Measurements from ENCODE around the gene SHISA9. TPM values are rescaled to one million over a fixed set of nuclear protein-coding genes. Genes with fewer than 3 reads are reported as not detected.

The SHISA9 gene
- total and polyA plus RNA-seq, 4 donors, result 0.10 to 0.39 (median 0.25) TPM; not detected in 1

DNA sequence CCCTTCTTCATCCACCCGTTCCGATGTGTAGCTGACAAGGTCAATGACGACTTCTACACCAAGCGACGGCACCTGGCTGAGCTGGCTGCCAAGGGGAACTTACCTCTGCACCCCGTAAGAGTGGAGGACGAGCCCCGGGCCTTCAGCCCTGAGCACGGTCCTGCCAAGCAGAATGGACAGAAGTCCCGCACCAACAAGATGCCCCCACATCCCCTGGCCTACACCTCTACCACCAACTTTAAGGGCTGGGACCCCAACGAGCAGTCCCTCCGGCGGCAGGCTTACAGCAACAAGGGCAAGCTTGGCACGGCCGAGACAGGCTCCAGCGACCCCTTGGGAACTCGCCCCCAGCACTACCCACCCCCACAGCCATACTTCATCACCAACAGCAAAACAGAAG lies 333.6 kb downstream of the SHISA9 start:
- no peak overlapping the region for H3K27ac ChIP-seq (ENCODE audit: low read depth in 1 of 2, low read length in 2 of 2)
- WGBS, 2 donors, result 81 to 87% methylated on average over 17 of the region's 17 CpGs
- intact Hi-C loops (cut with DNase I), result no loop called here
- H3K9me3 ChIP-seq (ENCODE audit: control insufficient read depth, low read length), result peaks cover 2% of the 10 kb centered on the region
- no peaks in the 10 kb centered on the region for H3K36me3 ChIP-seq (ENCODE audit: control insufficient read depth in 1 of 2, insufficient read depth in 2 of 2, low read length in 1 of 2)
- DNase-seq, result no peak
- H3K27me3 ChIP-seq (ENCODE audit: control insufficient read depth in 1 of 2, insufficient read depth in 2 of 2, low read length in 1 of 2), result no peaks in the 10 kb centered on the region
- no peaks in the 10 kb centered on the region for H3K4me1 ChIP-seq (ENCODE audit: control insufficient read depth in 1 of 2, insufficient read depth in 2 of 2, low read length in 2 of 2)
- no peak overlapping the region for H3K4me3 ChIP-seq (ENCODE audit: low read length in 2 of 2)
- no peak for ATAC-seq (ENCODE audit: low FRiP score)

DNA sequence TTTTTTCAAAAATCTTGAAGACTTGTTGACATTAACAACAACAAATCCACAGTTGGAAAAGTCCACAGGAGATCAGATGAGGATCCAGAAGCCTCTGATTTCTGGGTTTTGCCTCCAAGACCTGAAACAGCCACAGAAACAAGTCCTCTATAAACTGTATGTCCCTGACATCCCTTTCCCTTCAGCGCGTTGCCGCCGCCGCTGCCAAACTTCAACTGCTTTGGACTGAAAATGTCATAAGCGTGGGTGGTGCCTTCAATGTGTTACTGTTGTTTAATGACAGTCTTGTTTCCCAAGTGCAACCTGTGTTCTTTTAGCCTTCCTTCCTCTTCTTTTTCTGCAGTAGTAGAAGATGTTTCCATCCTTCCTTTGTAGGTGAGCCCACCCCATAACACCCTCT lies 334.9 kb downstream of the SHISA9 start:
- DNase-seq, result no peak
- intact Hi-C loops (cut with DNase I), result no loop called here
- peaks cover 4% of the 10 kb centered on the region for H3K9me3 ChIP-seq (ENCODE audit: control insufficient read depth, low read length)
- no peak for ATAC-seq (ENCODE audit: low FRiP score)
- H3K36me3 ChIP-seq (ENCODE audit: control insufficient read depth in 1 of 2, insufficient read depth in 2 of 2, low read length in 1 of 2), result no peaks in the 10 kb centered on the region
- no peaks in the 10 kb centered on the region for H3K27me3 ChIP-seq (ENCODE audit: control insufficient read depth in 1 of 2, insufficient read depth in 2 of 2, low read length in 1 of 2)
- no peak overlapping the region for H3K4me3 ChIP-seq (ENCODE audit: low read length in 2 of 2)
- no peak overlapping the region for H3K27ac ChIP-seq (ENCODE audit: low read depth in 1 of 2, low read length in 2 of 2)
- 94 to 97% methylated on average over 6 of the region's 6 CpGs for WGBS, 2 donors
- no peaks in the 10 kb centered on the region for H3K4me1 ChIP-seq (ENCODE audit: control insufficient read depth in 1 of 2, insufficient read depth in 2 of 2, low read length in 2 of 2)

DNA sequence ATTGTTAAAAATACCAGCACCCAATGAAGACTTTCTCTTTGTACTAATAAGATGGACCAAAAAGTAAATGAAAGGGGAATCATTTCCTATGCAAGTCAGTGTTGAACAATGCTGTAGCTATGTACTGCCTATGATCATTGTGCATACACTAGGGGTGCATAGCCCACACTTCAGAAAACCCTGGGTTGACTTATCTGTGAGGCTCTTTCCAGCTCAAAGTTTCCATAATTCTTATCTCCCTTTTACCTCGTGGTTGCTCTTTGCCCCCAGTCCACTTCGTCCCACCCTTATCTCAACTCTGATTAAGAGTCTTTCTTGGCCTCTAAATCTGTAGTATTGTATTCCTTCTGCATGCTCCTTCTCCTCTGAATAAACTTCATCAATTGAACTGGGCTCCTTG lies 336.8 kb downstream of the SHISA9 start:
- intact Hi-C loops (cut with DNase I), result no loop called here
- H3K36me3 ChIP-seq (ENCODE audit: control insufficient read depth in 1 of 2, insufficient read depth in 2 of 2, low read length in 1 of 2), result no peaks in the 10 kb centered on the region
- H3K9me3 ChIP-seq (ENCODE audit: control insufficient read depth, low read length), result peaks cover 4% of the 10 kb centered on the region
- H3K4me1 ChIP-seq (ENCODE audit: control insufficient read depth in 1 of 2, insufficient read depth in 2 of 2, low read length in 2 of 2), result no peaks in the 10 kb centered on the region
- H3K27me3 ChIP-seq (ENCODE audit: control insufficient read depth in 1 of 2, insufficient read depth in 2 of 2, low read length in 1 of 2), result no peaks in the 10 kb centered on the region
- no peak overlapping the region for H3K4me3 ChIP-seq (ENCODE audit: low read length in 2 of 2)
- 41 to 51% methylated on average over 2 of the region's 2 CpGs for WGBS, 2 donors
- no peak for ATAC-seq (ENCODE audit: low FRiP score)
- no peak for DNase-seq
- H3K27ac ChIP-seq (ENCODE audit: low read depth in 1 of 2, low read length in 2 of 2), result no peak overlapping the region

DNA sequence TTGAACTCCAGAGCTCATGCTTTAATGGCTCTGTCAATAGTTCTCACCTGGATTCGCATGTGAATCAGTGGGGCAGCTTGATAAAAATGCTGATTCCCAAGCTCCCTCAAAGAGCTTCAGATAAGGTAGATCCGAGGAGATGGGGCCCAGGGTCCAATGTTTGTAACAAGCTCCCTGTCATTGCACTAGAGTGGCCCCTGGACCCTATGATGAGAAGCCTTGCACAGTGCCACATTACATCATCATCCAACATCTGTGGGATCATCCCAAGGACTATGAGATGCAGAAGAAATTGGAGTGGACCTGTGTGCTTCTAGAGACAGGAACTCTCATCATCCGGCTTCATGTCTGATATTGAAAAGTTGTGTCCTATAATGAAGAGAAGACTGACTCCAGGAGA lies 340.8 kb downstream of the SHISA9 start:
- DNase-seq, result no peak
- Histone ChIP-seq H3K4me1 (ENCODE audit: control insufficient read depth in 1 of 2, insufficient read depth in 2 of 2, low read length in 2 of 2) (no peaks in the 10 kb centered on the region), H3K27me3 (ENCODE audit: control insufficient read depth in 1 of 2, insufficient read depth in 2 of 2, low read length in 1 of 2) (no peaks in the 10 kb centered on the region), H3K9me3 (ENCODE audit: control insufficient read depth, low read length) (peaks cover 4% of the 10 kb centered on the region), H3K27ac (ENCODE audit: low read depth in 1 of 2, low read length in 2 of 2) (no peak overlapping the region), H3K4me3 (ENCODE audit: low read length in 2 of 2) (no peak overlapping the region), H3K36me3 (ENCODE audit: control insufficient read depth in 1 of 2, insufficient read depth in 2 of 2, low read length in 1 of 2) (no peaks in the 10 kb centered on the region)
- intact Hi-C loops (cut with DNase I), result no loop called here
- WGBS, 2 donors, result 77 to 81% methylated on average over 3 of the region's 3 CpGs
- ATAC-seq (ENCODE audit: low FRiP score), result no peak

DNA sequence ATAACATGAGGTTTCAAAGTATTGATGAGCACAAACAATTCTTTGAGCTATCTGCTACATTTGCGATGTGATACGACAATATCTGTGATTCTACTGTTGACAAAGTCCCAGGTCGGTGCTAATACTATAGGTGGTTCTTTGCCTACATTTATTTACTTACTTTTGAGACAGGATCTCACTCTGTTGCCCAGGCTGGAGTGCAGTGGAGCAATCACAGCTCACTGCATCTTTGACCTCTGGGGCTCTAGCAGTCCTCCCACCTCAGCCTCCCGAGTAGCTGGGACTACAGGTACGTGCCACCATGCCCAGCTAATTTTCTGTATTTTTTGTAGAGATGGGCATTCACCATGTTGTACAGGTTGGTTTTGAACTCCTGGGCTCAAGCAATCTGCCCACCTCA lies 343.4 kb downstream of the SHISA9 start:
- Histone ChIP-seq H3K36me3 (ENCODE audit: control insufficient read depth in 1 of 2, insufficient read depth in 2 of 2, low read length in 1 of 2) (no peaks in the 10 kb centered on the region), H3K4me1 (ENCODE audit: control insufficient read depth in 1 of 2, insufficient read depth in 2 of 2, low read length in 2 of 2) (no peaks in the 10 kb centered on the region), H3K27me3 (ENCODE audit: control insufficient read depth in 1 of 2, insufficient read depth in 2 of 2, low read length in 1 of 2) (no peaks in the 10 kb centered on the region), H3K27ac (ENCODE audit: low read depth in 1 of 2, low read length in 2 of 2) (no peak overlapping the region), H3K4me3 (ENCODE audit: low read length in 2 of 2) (no peak overlapping the region), H3K9me3 (ENCODE audit: control insufficient read depth, low read length) (peaks cover 4% of the 10 kb centered on the region)
- intact Hi-C loops (cut with DNase I), result no loop called here
- 85% methylated on average over 5 of the region's 5 CpGs for WGBS, 2 donors
- DNase-seq, result no peak
- no peak for ATAC-seq (ENCODE audit: low FRiP score)

DNA sequence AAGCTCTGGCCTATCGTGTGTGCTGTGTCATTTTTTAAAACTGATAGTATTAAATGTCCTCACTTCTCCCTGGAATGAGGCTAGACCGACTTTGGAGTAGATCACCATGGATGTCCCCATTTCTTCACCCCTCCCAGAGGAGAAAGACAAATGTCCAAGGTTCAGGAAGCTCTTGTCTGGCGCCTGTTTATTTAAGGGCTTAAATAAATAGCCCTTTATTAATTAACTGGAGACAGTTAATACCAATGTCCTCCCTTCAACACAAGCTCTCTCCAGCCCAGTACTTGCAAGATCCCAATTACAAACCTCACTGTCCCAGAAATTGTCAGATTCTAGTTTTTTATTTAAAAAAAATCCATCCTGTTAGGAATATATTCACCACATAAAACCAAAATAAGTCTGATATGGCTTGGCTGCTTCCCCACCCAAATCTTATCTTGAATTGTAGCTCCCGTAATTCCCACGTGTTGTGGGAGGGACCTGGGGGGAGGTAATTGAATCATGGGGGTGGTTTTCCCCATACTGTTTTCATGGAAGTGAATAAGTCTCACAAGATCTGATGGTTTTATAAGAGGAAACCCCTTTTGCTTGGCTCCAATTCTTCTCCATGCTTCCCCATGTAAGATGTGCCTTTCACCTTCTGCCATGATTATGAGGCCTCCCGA lies 344.4 kb downstream of the SHISA9 start:
- H3K27me3 ChIP-seq (ENCODE audit: control insufficient read depth in 1 of 2, insufficient read depth in 2 of 2, low read length in 1 of 2), result no peaks in the 10 kb centered on the region
- no peak overlapping the region for H3K27ac ChIP-seq (ENCODE audit: low read depth in 1 of 2, low read length in 2 of 2)
- no peak overlapping the region for H3K4me3 ChIP-seq (ENCODE audit: low read length in 2 of 2)
- WGBS, 2 donors, result 45 to 47% methylated on average over 6 of the region's 6 CpGs
- intact Hi-C loops (cut with DNase I), result no loop called here
- peaks cover 1% of the 10 kb centered on the region for H3K9me3 ChIP-seq (ENCODE audit: control insufficient read depth, low read length)
- no peaks in the 10 kb centered on the region for H3K4me1 ChIP-seq (ENCODE audit: control insufficient read depth in 1 of 2, insufficient read depth in 2 of 2, low read length in 2 of 2)
- ATAC-seq (ENCODE audit: low FRiP score) (no peak), DNase-seq (no peak)
- H3K36me3 ChIP-seq (ENCODE audit: control insufficient read depth in 1 of 2, insufficient read depth in 2 of 2, low read length in 1 of 2), result no peaks in the 10 kb centered on the region

DNA sequence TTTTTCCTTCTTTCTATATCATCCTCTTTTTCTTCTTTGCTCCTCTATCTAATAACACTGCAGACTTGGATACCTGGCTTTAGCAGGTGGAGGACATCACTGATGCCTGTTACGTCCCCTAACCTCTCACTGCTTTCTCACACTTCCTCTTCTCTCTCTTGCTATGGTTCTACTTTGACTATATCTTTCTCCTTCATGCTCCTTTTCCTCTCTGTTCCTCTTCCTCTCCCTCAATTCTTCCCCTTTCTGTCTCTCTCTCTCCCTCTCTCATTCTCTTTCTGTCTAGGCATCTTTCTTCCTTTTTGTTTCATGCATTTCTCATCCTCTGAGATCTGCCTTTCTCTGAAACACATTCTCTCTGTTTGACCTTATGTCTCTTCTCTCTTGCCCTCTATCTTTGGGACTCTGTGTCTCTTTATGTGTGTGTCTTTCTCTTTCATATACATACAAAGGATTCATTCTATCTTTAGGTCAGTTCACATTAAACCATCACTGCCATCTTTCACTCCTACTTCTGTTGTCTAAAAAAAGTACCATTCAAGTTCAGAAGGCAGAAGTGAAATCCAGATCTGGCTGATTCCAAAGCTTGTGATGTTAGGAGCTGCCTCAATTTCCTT lies 353.7 kb downstream of the SHISA9 start:
- H3K4me3 ChIP-seq (ENCODE audit: low read length in 2 of 2), result no peak overlapping the region
- WGBS, 2 donors, result 55 to 57% methylated on average over 1 of the region's 1 CpG
- DNase-seq (no peak), ATAC-seq (ENCODE audit: low FRiP score) (no peak)
- H3K4me1 ChIP-seq (ENCODE audit: control insufficient read depth in 1 of 2, insufficient read depth in 2 of 2, low read length in 2 of 2), result no peaks in the 10 kb centered on the region
- intact Hi-C loops (cut with DNase I), result no loop called here
- H3K9me3 ChIP-seq (ENCODE audit: control insufficient read depth, low read length), result peaks cover 3% of the 10 kb centered on the region
- H3K36me3 ChIP-seq (ENCODE audit: control insufficient read depth in 1 of 2, insufficient read depth in 2 of 2, low read length in 1 of 2), result no peaks in the 10 kb centered on the region
- H3K27ac ChIP-seq (ENCODE audit: low read depth in 1 of 2, low read length in 2 of 2), result no peak overlapping the region
- H3K27me3 ChIP-seq (ENCODE audit: control insufficient read depth in 1 of 2, insufficient read depth in 2 of 2, low read length in 1 of 2), result no peaks in the 10 kb centered on the region

DNA sequence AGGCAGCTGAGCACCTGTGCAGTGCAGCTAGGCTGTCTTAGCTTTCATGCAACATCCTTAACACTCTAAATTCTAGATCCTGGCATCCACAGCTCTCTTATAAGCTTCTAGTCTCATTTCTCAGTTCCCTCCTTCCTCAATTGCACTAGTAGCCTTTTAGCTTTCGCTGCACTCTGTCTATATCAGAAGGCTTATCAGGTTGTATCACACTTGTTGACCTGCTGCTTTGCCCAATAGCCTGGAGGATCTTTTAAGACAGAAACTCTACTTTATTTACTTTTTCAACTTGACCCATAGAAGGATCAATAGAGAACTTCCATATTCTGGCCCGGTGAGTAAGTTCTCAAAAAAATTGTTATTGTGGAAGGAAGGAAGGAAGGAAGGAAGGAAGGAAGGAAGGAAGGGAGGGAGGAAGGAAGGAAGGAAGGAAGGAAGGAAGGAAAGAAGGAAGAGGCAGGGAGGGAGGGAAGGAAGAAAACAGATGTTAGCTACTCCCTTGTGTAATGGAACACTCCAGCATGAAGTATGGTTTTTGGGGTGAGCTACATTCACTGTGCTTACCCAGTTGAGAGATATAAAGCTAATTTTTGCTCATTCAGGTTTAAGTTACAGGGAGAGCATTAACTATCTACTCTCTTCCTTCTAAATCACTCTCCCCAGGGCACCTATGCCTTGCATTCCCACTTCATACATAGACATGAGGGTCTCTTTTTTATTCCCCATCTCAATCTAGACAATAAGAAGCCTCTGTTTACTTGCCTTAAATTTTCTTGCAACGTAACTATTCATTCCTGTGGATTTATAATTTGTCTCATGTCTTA lies 361.1 kb downstream of the SHISA9 start:
- 82% methylated on average over 3 of the region's 3 CpGs for WGBS, 2 donors
- ATAC-seq (ENCODE audit: low FRiP score), result no peak
- H3K36me3 ChIP-seq (ENCODE audit: control insufficient read depth in 1 of 2, insufficient read depth in 2 of 2, low read length in 1 of 2), result no peaks in the 10 kb centered on the region
- H3K9me3 ChIP-seq (ENCODE audit: control insufficient read depth, low read length), result peaks cover 2% of the 10 kb centered on the region
- H3K27me3 ChIP-seq (ENCODE audit: control insufficient read depth in 1 of 2, insufficient read depth in 2 of 2, low read length in 1 of 2), result no peaks in the 10 kb centered on the region
- H3K4me3 ChIP-seq (ENCODE audit: low read length in 2 of 2), result no peak overlapping the region
- no peak overlapping the region for H3K27ac ChIP-seq (ENCODE audit: low read depth in 1 of 2, low read length in 2 of 2)
- DNase-seq, result no peak
- no peaks in the 10 kb centered on the region for H3K4me1 ChIP-seq (ENCODE audit: control insufficient read depth in 1 of 2, insufficient read depth in 2 of 2, low read length in 2 of 2)
- intact Hi-C loops (cut with DNase I), result no loop called here

All from aorta (tissue), 5 donors.